HG03575 (cell line): ENCODE data around the gene TRDMT1.
"Not testable (repeated sequence)": the region's sequence is repeated elsewhere in the genome, so short reads cannot be mapped to it uniquely, and the experiment has no call there.

Source experiments
- ATAC-seq: cut with Tn5 transposase; IDR thresholded peaks from one replicate; pipeline ENCODE4 v1.9.1; 2021; ENCODE audit not compliant: unreplicated experiment, insufficient number of reproducible peaks, low FRiP score; ENCODE audit errors: extremely low read depth

The TRDMT1 gene

DNA sequence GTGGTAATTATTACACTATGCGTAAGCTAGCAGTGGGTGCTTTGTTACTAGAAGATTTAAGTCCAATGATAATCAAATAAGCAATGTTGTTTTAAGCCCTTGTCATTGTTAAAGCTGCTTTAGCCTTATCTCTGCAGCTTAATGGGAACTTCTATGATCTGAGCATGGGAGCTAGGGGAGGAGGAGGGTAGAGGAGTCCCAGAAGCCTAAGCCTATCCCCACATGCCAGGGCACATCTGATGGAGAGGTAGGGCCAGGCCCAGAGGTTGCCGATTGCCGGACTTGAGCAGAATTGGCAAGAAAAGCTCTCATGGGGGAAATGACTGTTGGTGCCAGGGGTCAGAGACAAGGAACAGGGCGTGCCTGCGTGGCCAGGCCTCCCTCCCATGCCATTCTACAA, 85.3 kb downstream of the TRDMT1 start:
- ATAC-seq, result no peak

DNA sequence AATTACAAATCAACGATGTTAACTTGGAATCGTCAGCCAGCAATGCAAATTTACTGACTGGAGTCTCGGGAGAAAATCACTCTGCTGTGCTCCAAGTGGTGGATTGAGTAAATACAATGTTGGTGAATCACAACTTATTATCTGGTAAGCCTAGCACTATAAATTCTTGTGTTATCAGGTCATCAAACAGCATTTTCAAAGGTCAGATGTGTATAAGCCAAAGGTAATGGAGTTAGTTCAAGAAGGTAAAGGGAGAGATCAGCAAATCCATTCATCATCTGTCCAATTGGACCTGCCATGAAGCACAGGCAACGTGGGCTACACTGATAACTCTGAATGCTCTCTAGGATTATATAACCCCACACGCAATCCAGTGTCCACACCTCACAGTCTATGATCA, 85.8 kb downstream of the TRDMT1 start:
- no peak for ATAC-seq

DNA sequence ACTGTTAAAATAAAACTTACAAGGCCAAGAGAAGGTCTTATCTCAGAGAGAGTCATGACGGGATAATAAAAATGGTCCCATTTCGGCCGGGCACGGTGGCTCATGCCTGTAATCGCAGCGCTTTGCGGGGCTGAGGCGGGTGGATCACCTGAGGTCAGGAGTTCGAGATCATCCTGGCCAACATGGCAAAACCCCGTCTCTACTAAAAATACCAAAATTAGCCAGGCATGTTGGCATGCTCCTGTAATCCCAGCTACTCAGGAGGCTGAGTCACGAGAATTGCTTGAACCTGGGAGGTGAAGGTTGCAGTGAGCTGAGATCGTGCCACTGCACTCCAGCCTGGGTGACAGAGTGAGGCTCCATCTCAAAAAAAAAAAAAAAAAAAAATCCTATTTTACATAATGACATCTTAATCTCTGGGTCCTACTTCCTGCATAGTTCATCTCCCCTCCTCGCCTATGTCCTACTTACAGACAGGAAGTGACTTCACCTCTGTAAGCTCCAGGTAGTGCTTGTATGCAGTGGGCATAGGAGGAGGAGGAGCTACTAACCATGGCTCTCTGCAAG, 86.5 kb downstream of the TRDMT1 start:
- not testable (repeated sequence) for ATAC-seq

DNA sequence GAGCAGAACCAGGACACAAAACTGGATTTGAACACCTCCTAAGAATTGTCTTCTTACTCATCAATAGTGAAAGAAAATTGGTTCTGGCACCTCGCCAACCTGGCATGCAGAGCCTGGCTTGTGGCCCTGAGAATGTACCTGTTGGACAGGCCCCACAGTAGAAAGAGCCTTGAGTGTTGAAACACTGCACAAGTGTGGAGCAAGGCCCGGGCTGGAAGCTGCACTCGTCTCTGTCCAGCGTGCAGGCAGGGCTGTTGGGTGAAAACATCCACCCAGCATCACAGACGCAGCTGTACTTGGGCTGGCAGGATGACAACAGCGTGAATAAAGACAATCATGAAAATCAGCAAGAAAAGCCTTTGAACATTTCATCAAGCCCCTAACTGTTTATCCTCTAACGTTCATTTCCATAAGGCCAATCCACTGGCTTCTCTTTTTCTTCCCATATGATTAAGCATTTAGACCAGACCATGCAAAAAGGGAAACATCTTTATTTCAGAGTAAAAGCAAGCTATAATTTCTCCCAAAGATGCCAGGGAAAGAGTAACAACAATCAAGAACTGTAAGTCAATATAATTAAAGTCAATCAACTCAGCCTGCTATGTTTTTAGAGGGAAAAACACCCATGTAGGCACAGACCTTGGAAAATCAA, 87.5 kb downstream of the TRDMT1 start:
- no peak for ATAC-seq

DNA sequence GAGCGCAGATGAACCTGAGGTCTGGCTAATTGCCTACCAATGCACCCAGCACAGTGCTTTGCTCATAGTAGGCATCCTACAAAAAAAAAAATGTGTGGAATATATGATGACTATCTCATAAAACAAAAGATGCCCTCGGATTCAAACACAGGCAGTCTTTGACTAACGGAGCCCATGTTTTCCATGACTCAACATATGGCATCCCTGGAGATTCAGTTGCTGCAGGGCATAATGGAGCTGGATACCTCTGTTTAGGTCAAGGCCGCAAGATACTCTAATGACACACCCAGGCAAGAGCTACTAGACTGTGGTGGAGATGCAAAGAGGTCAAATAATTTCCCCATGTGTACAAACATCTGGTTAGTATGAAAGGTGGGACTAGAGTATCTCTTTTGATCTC, 88.1 kb downstream of the TRDMT1 start:
- no peak for ATAC-seq

DNA sequence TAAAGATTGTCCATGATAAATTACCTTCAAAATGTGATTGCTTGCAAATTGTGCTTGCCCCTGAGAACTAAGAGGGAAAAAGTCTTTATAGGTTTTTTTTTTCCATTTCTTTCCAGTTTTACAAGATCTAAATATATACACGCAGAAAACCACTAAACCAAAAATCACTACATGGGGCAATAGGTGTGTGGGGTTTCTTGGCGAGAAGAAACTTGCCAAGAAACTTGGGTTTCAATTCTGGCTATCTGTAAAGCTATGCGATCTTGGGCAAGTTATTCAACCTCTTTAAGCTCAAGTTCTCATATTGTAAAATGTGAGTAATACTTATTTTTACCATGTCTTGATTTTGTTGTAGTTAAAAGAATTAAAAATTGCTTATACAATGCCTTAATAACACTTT, 88.9 kb downstream of the TRDMT1 start:
- ATAC-seq, result no peak

DNA sequence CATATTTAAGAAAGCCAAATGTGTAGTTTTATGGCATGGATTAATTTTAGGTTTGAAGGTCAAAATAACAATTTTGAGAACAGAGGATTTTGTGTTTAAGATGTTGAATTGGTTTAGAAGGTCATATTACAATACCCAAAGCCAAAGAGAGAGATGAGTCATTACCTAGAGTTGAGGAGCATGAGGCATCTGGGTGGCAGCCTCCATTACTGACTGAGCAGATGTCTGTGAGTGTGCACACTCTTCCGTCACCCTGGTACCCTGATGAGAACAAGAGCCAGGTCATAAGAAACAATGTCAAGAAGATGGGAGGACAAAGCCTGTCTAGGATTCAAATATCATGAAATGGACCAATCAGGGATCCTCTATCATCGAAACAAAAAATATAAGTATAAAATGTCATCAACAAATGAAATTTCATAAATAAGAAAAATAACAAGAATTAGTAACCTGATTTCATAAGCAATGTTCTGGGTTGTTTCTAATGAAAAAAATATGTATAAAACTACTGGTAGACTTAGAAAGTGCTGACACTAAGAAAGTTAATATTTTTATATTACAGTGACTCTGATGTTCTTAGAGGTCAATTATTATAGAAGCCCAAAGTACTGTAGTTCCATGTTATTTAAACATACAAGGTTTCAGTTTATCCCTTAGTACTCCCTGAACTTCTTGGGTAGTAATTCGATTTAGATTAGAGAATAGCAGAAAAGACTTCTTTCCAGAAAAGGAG, 91.8 kb downstream of the TRDMT1 start:
- ATAC-seq, result no peak

DNA sequence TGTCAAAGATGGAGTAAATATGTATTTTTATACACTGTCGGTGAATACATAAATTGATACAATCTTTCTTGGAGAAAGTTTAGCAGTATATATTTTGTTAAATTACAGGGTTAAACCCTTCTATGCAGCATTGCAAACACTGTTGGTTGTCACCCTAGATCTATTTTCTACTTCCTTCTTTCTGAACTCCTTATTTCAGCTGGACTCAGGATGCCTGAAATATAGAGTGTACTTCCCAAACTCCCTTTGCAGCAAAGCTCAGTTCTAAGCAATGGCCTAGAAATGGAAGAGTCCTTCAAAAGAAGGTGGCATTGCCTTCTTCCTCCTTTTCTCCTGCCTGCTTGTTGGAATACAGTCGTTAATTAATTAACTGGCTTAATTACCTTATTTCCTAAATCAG, 92.4 kb downstream of the TRDMT1 start:
- ATAC-seq, result no peak

DNA sequence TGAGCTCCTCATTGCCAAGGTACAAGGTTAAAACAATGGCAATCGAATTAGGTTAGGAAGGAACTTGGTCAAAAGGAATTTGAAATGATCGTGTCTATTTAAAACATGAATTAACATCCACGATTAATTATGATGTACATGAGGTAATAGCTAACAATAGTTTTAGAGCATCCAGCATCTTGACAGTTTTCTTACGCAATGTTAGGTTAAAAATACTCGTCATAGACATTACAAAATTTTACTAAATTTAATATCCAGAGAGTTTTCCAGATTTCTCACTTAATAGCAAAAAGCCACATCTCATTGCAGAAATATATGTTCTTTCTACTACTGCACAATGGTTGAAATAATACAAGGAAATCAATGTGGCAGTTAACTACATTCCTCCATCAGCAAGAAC, 94.5 kb downstream of the TRDMT1 start:
- no peak for ATAC-seq

DNA sequence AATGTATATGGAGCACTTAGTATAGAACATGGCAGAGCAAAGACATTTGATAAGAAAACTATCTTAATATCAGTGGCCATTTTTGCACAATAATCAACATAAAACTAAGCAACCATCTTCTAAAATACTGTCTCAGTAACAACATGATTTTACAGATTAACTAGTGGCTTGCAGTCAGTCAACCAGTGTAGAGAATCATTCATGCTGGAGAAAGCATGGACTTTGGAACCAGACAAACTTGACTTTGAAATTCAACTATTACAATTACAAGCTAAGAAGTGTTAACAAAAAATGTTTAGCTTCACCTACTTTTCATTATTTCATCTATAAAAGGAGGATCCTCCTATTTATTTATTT, 99.6 kb downstream of the TRDMT1 start:
- ATAC-seq, result no peak

DNA sequence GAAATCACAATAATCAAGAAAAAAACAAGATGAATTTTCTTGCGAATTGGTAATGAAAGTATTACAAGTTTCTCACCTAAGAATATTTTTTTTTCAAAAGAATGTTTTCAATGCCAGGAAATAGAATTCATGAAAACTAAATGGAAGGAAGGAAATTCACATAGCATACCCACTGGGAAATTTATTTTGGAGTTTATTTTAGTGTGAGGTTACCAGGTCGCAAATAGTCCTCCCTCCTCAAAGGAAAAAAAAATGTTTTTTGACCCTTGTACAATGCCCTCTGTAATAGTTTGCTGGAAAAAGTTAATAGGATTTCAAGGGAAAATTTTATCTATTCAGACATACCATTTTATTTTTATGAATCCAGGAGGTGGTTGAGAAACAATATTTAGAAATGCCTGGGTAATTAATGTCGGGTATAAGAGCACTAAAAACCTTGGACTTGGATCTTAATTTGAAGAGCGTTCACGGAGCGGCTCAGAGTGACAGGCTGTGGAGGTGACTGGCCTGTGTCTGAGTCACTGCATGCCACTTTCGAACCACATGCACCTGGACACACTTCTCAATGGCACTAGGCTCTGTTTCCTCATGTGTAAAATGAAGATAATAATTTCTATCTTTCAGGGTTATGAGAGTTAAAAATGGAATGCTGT, 100.1 kb downstream of the TRDMT1 start:
- no peak for ATAC-seq

DNA sequence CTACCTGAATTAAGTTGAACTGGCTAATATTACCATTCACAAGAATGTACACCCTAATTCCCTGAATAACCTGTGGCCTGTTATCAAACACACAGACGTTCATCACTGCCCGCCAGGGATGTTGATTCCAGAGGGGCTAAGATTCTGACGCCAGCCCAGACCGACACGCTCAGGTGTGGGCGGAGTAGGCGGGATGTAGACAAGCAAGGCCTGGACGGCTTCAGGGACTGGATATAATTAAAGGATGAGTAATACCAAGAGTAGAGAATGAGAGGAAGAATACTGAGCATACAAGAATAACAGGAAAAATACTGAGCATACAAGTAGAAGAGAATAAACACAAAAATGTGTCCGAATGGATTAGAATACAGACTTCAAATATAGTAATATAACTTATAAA, 100.9 kb downstream of the TRDMT1 start:
- no peak for ATAC-seq

DNA sequence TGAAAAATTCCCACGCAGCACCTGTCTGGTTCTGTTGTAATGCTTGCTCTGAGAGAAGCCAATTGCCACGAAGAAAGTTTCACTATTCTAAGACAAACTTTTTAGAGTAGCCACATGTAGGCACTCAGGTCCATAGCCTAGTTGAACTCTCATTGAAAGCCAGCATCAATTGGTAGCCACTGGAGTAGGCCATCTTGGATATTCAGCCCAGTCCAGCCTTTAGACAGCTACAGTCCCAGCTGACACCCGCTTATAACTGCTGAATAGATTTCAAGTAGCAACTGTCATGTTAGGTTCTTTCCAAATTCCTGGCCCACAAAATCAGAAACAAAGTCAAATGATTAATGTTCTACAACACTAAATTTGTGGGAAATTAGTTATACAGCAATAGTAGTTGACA, 103.5 kb downstream of the TRDMT1 start:
- no peak for ATAC-seq
